ENCODE results near the gene MICA.

MICA gene

DNA sequence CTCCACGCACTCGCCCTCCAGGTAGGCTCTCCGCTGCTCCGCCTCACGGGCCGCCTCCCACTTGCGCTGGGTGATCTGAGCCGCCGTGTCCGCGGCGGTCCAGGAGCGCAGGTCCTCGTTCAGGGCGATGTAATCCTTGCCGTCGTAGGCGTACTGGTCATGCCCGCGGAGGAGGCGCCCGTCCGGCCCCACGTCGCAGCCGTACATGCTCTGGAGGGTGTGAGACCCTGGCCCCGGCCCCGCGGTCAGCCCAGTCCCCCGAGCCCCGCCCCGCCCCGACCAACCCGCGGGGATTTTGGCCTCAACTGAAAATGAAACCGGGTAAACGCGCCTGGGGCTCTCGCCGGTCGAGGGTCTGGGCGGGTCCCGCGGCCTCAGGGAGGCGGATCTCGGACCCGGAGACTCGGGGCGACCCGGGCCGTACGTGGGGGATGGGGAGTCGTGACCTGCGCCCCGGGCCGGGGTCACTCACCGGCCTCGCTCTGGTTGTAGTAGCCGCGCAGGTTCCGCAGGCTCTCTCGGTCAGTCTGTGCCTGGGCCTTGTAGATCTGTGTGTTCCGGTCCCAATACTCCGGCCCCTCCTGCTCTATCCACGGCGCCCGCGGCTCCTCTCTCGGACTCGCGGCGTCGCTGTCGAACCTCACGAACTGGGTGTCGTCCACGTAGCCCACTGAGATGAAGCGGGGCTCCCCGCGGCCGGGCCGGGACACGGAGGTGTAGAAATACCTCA is 47.0 kb upstream of the MICA start:
- TF ChIP-seq FOXK2 (IDR thresholded peaks at IDR 0.05) = no peak
- TF ChIP-seq ZNF384 (IDR thresholded peaks at IDR 0.05) = no peak
- no peak for TF ChIP-seq FOXA1 (IDR thresholded peaks at IDR 0.05)
- TF ChIP-seq SP1 (IDR thresholded peaks at IDR 0.05) = no peak
- no peak for TF ChIP-seq ELF4 (IDR thresholded peaks at IDR 0.05)
- no peak for TF ChIP-seq PKNOX1 (IDR thresholded peaks at IDR 0.05)
- no peak for TF ChIP-seq NFRKB (IDR thresholded peaks at IDR 0.05)
- no peak for TF ChIP-seq FOXM1 (IDR thresholded peaks at IDR 0.05; ENCODE audit: borderline replicate concordance)
- DNase-seq (ENCODE audit: extremely low spot score) = no peak
- ChIA-PET POLR2A (no interaction called here), CTCF (no interaction called here)

GRCh38 chr6:31356946-31357466 is 46.4 kb upstream of the MICA start, which contains the start of gene HLA-B:
Gene HLA-B (minus strand): TSS chr6:31357179. CDS start chr6:31357158, 21 bp downstream.
- TF ChIP-seq SUZ12 (IDR thresholded peaks at IDR 0.05) (no peak), L3MBTL2 (conservative IDR thresholded peaks at IDR 0.05) (peak; percentile 56)
- ChIA-PET CTCF (interaction anchor here (0.7 kb wide), 1 partner anchor 314 kb away, joined by 3 read pairs; no protein-coding TSS in a partner anchor), POLR2A (interaction anchor here (1.1 kb wide), 1 partner anchor 152 kb away, joined by 4 read pairs; no protein-coding TSS in a partner anchor)
- peak; percentile 86 for DNase-seq (ENCODE audit: extremely low spot score)

GRCh38 chr6:31357886-31358285 is 45.5 kb upstream of the MICA start:
- ChIA-PET CTCF (interaction anchor here (0.6 to 0.7 kb wide), 2 partner anchors 301 to 315 kb away, joined by 3 read pairs; no protein-coding TSS in a partner anchor), POLR2A (interaction anchor here (1.1 kb wide), 1 partner anchor 153 kb away, joined by 4 read pairs; no protein-coding TSS in a partner anchor)
- DNase-seq (ENCODE audit: extremely low spot score) = no peak
- TF ChIP-seq SP1 (IDR thresholded peaks at IDR 0.05) (no peak), ZNF384 (IDR thresholded peaks at IDR 0.05) (no peak), BHLHE40 (IDR thresholded peaks at IDR 0.05; ENCODE audit: borderline replicate concordance) (no peak), PKNOX1 (IDR thresholded peaks at IDR 0.05) (no peak), ELF4 (IDR thresholded peaks at IDR 0.05) (no peak), CTBP1 (IDR thresholded peaks at IDR 0.05; ENCODE audit: borderline replicate concordance) (no peak), SUZ12 (IDR thresholded peaks at IDR 0.05) (no peak), FOXM1 (IDR thresholded peaks at IDR 0.05; ENCODE audit: borderline replicate concordance) (no peak), ARNT (IDR thresholded peaks at IDR 0.05) (no peak), LEF1 (IDR thresholded peaks at IDR 0.05; ENCODE audit: borderline replicate concordance) (no peak), FOXK2 (IDR thresholded peaks at IDR 0.05) (no peak), TARDBP (IDR thresholded peaks at IDR 0.05) (no peak), FOXA1 (IDR thresholded peaks at IDR 0.05) (no peak), NFRKB (IDR thresholded peaks at IDR 0.05) (no peak), HDGF (IDR thresholded peaks at IDR 0.05; ENCODE audit: borderline replicate concordance) (no peak)

GRCh38 chr6:31358302-31358701 is 45.1 kb upstream of the MICA start:
- DNase-seq (ENCODE audit: extremely low spot score) = no peak
- ChIA-PET POLR2A (interaction anchor here (1.1 to 1.2 kb wide), 2 partner anchors 153 to 161 kb away, joined by 4 read pairs; no protein-coding TSS in a partner anchor), CTCF (interaction anchor here (0.6 kb wide), 1 partner anchor 302 kb away, joined by 3 read pairs; no protein-coding TSS in a partner anchor)
- TF ChIP-seq SP1 (IDR thresholded peaks at IDR 0.05) (no peak), SUZ12 (IDR thresholded peaks at IDR 0.05) (no peak), FOXM1 (IDR thresholded peaks at IDR 0.05; ENCODE audit: borderline replicate concordance) (no peak), HDGF (IDR thresholded peaks at IDR 0.05; ENCODE audit: borderline replicate concordance) (no peak), ARNT (IDR thresholded peaks at IDR 0.05) (no peak), TARDBP (IDR thresholded peaks at IDR 0.05) (no peak), FOXK2 (IDR thresholded peaks at IDR 0.05) (no peak), CTBP1 (IDR thresholded peaks at IDR 0.05; ENCODE audit: borderline replicate concordance) (no peak), NFRKB (IDR thresholded peaks at IDR 0.05) (no peak), L3MBTL2 (conservative IDR thresholded peaks at IDR 0.05) (no peak), BHLHE40 (IDR thresholded peaks at IDR 0.05; ENCODE audit: borderline replicate concordance) (no peak), PKNOX1 (IDR thresholded peaks at IDR 0.05) (no peak), FOXA1 (IDR thresholded peaks at IDR 0.05) (no peak)

DNA sequence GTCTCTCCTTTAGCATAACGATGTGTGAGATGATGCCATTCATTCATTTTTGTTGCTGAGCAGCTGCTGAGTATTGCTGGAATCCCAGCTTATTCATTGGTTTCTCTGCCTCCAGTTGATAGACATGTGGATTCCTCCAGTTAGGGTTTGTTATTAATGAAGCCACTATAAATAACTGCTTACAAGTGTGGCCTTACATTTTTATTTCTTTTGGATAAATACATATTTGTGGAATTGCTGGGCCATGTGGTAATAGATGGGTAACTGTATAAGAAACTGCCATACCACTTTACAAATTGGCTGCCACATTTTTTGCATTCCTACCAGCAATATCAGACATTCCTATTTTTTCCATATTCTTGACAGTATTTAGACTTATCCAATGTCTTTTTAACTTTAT is 43.8 kb upstream of the MICA start:
- CTCF ChIA-PET = no interaction called here
- no peak for DNase-seq (ENCODE audit: extremely low spot score)
- POLR2A ChIA-PET = interaction anchor here (0.6 to 1.2 kb wide), 2 partner anchors 163 to 744 kb away, joined by 3 to 4 read pairs; no protein-coding TSS in a partner anchor
- TF ChIP-seq ELF4 (IDR thresholded peaks at IDR 0.05) (no peak), HDGF (IDR thresholded peaks at IDR 0.05; ENCODE audit: borderline replicate concordance) (no peak), CTBP1 (IDR thresholded peaks at IDR 0.05; ENCODE audit: borderline replicate concordance) (no peak), SUZ12 (IDR thresholded peaks at IDR 0.05) (no peak), FOXA1 (IDR thresholded peaks at IDR 0.05) (no peak), FOXM1 (IDR thresholded peaks at IDR 0.05; ENCODE audit: borderline replicate concordance) (no peak), LEF1 (IDR thresholded peaks at IDR 0.05; ENCODE audit: borderline replicate concordance) (no peak), FOXK2 (IDR thresholded peaks at IDR 0.05) (no peak), ZNF384 (IDR thresholded peaks at IDR 0.05) (no peak), ARNT (IDR thresholded peaks at IDR 0.05) (no peak), PKNOX1 (IDR thresholded peaks at IDR 0.05) (no peak)

Measured in HEK293T (cell line).